GM23338 (cell line): ENCODE results near the gene FKBP6.
"Not testable (repeated sequence)": the region's sequence is repeated elsewhere in the genome, so short reads cannot be mapped to it uniquely, and the experiment has no call there.

Experiments used
- CTCF ChIP-seq, 2 experiments: fragments of 200-600 bp in 1 of 2; sonication (generic) in 1 of 2; conservative IDR thresholded peaks; 2 replicates each; pipeline versions ENCODE4 v1.5.1 to v1.6.1; 2016 to 2017; ENCODE audit warnings: antibody characterized with exemption in 2 of 2, low read depth in 2 of 2, mild to moderate bottlenecking in 2 of 2, moderate library complexity in 1 of 2
- EZH2 ChIP-seq: fragments of 200-600 bp; sonication (generic); IDR thresholded peaks from one replicate; pipeline ENCODE4 v1.8.0; 2017; ENCODE audit warnings: antibody characterized with exemption, mild to moderate bottlenecking, low read depth; ENCODE audit not compliant: unreplicated experiment
- EZH2phosphoT487 ChIP-seq: fragments of 200-600 bp; sonication (generic); IDR thresholded peaks from one replicate; pipeline ENCODE4 v1.8.1; 2018; ENCODE audit warnings: antibody characterized with exemption; ENCODE audit not compliant: unreplicated experiment

GRCh38 chr7:73320009-73320408 is 8.0 kb upstream of the FKBP6 start:
- peak in 1 of 2 experiments; percentile 22; a peak in 2 of 4 replicates for TF ChIP-seq CTCF (conservative IDR thresholded peaks at IDR 0.05; ENCODE audit: low read depth in 2 of 2)
- TF ChIP-seq EZH2, EZH2phosphoT487: not testable (repeated sequence)
